Neural progenitor cell (in vitro differentiated cells): Measurements from ENCODE around the gene CDCP1. TPM values are rescaled to one million over a fixed set of nuclear protein-coding genes. Genes with fewer than 3 reads are reported as not detected.

Experiments used
- DNase-seq: peaks from one replicate; pipeline ENCODE4 v3.0.0-alpha.2; 2016; ENCODE audit warnings: low spot score
- H2AFZ ChIP-seq: fragments of 200-600 bp; sonication (generic); replicated peaks from 2 replicates; pipeline ENCODE4 v1.6.1; 2016; ENCODE audit warnings: antibody characterized with exemption
- H3F3A ChIP-seq: fragments of 200-600 bp; sonication (generic); 2 replicates; pipeline ENCODE4 v1.6.1; 2016; ENCODE audit warnings: antibody characterized with exemption, low read depth
- H3K27ac ChIP-seq: fragments of 200-600 bp; sonication (generic); 2 replicates; pipeline ENCODE4 v1.5.1; 2016; ENCODE audit warnings: mild to moderate bottlenecking
- H3K27me3 ChIP-seq: fragments of 200-600 bp; sonication (generic); 2 replicates; pipeline ENCODE4 v1.6.1; 2016; ENCODE audit warnings: mild to moderate bottlenecking, moderate library complexity
- H3K36me3 ChIP-seq: fragments of 200-600 bp; sonication (generic); 2 replicates; pipeline ENCODE4 v1.5.1; 2016
- H3K4me1 ChIP-seq: fragments of 200-600 bp; sonication (generic); 2 replicates; pipeline ENCODE4 v1.6.1; 2016; ENCODE audit warnings: mixed run types
- H3K4me2 ChIP-seq: fragments of 200-600 bp; sonication (generic); 2 replicates; pipeline ENCODE4 v1.6.1; 2016
- H3K4me3 ChIP-seq: fragments of 200-600 bp; sonication (generic); 2 replicates; pipeline ENCODE4 v1.5.1; 2016
- H3K79me2 ChIP-seq: fragments of 200-600 bp; sonication (generic); 2 replicates; pipeline ENCODE4 v1.6.1; 2016; ENCODE audit warnings: low read depth
- H3K9ac ChIP-seq: fragments of 200-600 bp; sonication (generic); 2 replicates; pipeline ENCODE4 v1.6.1; 2016
- H3K9me3 ChIP-seq: fragments of 200-600 bp; sonication (generic); 2 replicates; pipeline ENCODE4 v1.5.1; 2016; ENCODE audit warnings: low read depth
- H4K20me1 ChIP-seq: fragments of 200-600 bp; sonication (generic); 2 replicates; pipeline ENCODE4 v1.6.1; 2016; ENCODE audit warnings: low read depth
- H3K27ac Mint-ChIP-seq: 3 replicates; pipeline ENCODE4 v1.8.0; 2021; ENCODE audit warnings: mixed read lengths
- H3K27me3 Mint-ChIP-seq: 2 replicates; pipeline ENCODE4 v1.8.0; 2022; ENCODE audit warnings: low read depth, mild to moderate bottlenecking, inconsistent platforms, moderate library complexity, mixed read lengths; ENCODE audit not compliant: insufficient read depth
- H3K36me3 Mint-ChIP-seq: 3 replicates; pipeline ENCODE4 v1.8.0; 2021; ENCODE audit warnings: mixed read lengths
- H3K4me1 Mint-ChIP-seq: 3 replicates; pipeline ENCODE4 v1.8.0; 2021; ENCODE audit warnings: mixed read lengths
- H3K4me3 Mint-ChIP-seq: 3 replicates; pipeline ENCODE4 v1.8.0; 2021; ENCODE audit warnings: mild to moderate bottlenecking, moderate library complexity, mixed read lengths
- H3K9me3 Mint-ChIP-seq: 3 replicates; pipeline ENCODE4 v1.8.0; 2020; ENCODE audit warnings: mixed read lengths
- CTCF ChIP-seq: fragments of 200-600 bp; sonication (generic); IDR thresholded peaks from 2 replicates; pipeline ENCODE4 v1.5.1; 2017; ENCODE audit warnings: antibody characterized with exemption, mild to moderate bottlenecking
- EZH2 ChIP-seq: fragments of 200-600 bp; sonication (generic); IDR thresholded peaks from 2 replicates; pipeline ENCODE4 v1.6.1; 2017; ENCODE audit warnings: antibody characterized with exemption, mild to moderate bottlenecking, moderate library complexity
- EZH2phosphoT487 ChIP-seq: fragments of 200-600 bp; sonication (generic); IDR thresholded peaks from 2 replicates; pipeline ENCODE4 v1.6.1; 2017; ENCODE audit warnings: antibody characterized with exemption
- small RNA-seq: library from RNA; depleted of rRNA; stranded (forward); fragments of <200 nt; gene quantifications from one replicate; pipeline ENCODE3, GENCODE V24; 2015
- total RNA-seq: library from RNA; depleted of rRNA; stranded (reverse); fragments of >200 nt; gene quantifications from 2 replicates; pipeline ENCODE4 v1.2.3, GENCODE V29; 2015; ENCODE audit warnings: low replicate concordance

The CDCP1 gene
- total RNA-seq, 1 donor from 2014 or later, result 0.24 TPM

- Histone ChIP-seq H3K79me2 (no peaks in the 10 kb centered on the region), H3F3A (peaks cover 4% of the 10 kb centered on the region), H4K20me1 (peaks cover 3% of the 10 kb centered on the region), H3K4me3 (no peak overlapping the region), H3K4me1 (peaks cover 4% of the 10 kb centered on the region), H3K9me3 (no peaks in the 10 kb centered on the region), H3K27ac (no peak overlapping the region), H3K9ac (no peak overlapping the region), H3K4me2 (no peak overlapping the region), H2AFZ (no peak overlapping the region), H3K27me3 (peaks cover 53% of the 10 kb centered on the region), H3K36me3 (no peaks in the 10 kb centered on the region)
- Mint-ChIP-seq H3K9me3 (no peaks in the 10 kb centered on the region), H3K27ac (no peak overlapping the region), H3K4me1 (peaks cover 23% of the 10 kb centered on the region), H3K36me3 (no peaks in the 10 kb centered on the region), H3K4me3 (peak overlapping the region; percentile 49), H3K27me3 (peaks cover 21% of the 10 kb centered on the region)
- TF ChIP-seq EZH2 (peak; percentile 0), CTCF (no peak), EZH2phosphoT487 (no peak)
- no peak for DNase-seq
Observed at GRCh38 chr3:45034612-45035252, 111.4 kb downstream of the CDCP1 start.

GRCh38 chr3:45033791-45034190, 112.4 kb downstream of the CDCP1 start:
- TF ChIP-seq EZH2phosphoT487 (no peak), CTCF (no peak), EZH2 (no peak)
- Mint-ChIP-seq H3K4me1 (peaks cover 23% of the 10 kb centered on the region), H3K27ac (no peak overlapping the region), H3K36me3 (no peaks in the 10 kb centered on the region), H3K27me3 (peaks cover 25% of the 10 kb centered on the region), H3K9me3 (no peaks in the 10 kb centered on the region), H3K4me3 (no peak overlapping the region)
- H3K36me3 ChIP-seq, result no peaks in the 10 kb centered on the region
- no peak overlapping the region for H2AFZ ChIP-seq
- no peaks in the 10 kb centered on the region for H3K79me2 ChIP-seq
- peaks cover 3% of the 10 kb centered on the region for H4K20me1 ChIP-seq
- H3K4me1 ChIP-seq, result peaks cover 4% of the 10 kb centered on the region
- no peak overlapping the region for H3K9ac ChIP-seq
- no peak overlapping the region for H3K27ac ChIP-seq
- DNase-seq, result no peak
- H3K4me2 ChIP-seq, result no peak overlapping the region
- H3K4me3 ChIP-seq, result no peak overlapping the region
- H3F3A ChIP-seq, result peaks cover 4% of the 10 kb centered on the region
- H3K9me3 ChIP-seq, result no peaks in the 10 kb centered on the region
- peaks cover 53% of the 10 kb centered on the region for H3K27me3 ChIP-seq

Small RNA genes lying within 50 kb of the gene (small RNA-seq; reads per million reads assigned to genes)
- gene RNU5B-3P, result not detected

Other genes with a start within 250 kb of the CDCP1 start
- 41.2 and 65.8 TPM in 2 replicates for gene ZDHHC3, start 170.2 kb downstream of the CDCP1 start, total RNA-seq
- 86.6 and 88.7 TPM in 2 replicates for gene EXOSC7, start 170.1 kb downstream of the CDCP1 start, total RNA-seq
- not detected in 2 replicates for gene CLEC3B, start 120.1 kb downstream of the CDCP1 start, total RNA-seq
- 2.7 and 5.5 TPM in 2 replicates for gene TMEM158, start 79.9 kb upstream of the CDCP1 start, total RNA-seq
- gene LARS2, start 242.2 kb upstream of the CDCP1 start, total RNA-seq, result 24.8 and 30.9 TPM in 2 replicates